IMR-90 (cell line): ENCODE results near the gene ZNF532. TPM values are rescaled to one million over a fixed set of nuclear protein-coding genes. Genes with fewer than 3 reads are reported as not detected.
A peak's percentile ranks its signal among the peaks of the same experiment; 100 is the strongest.

ENCODE experiments used
- ATAC-seq: fragments of 200-7000 bp; cut with Tn5 transposase; 2 replicates; pipeline ENCODE4 v1.9.1; 2020; ENCODE audit warnings: low read depth, mild to moderate bottlenecking, moderate library complexity
- BruUV-seq: library from RNA; stranded (reverse); fragments of 400-500 nt; replicated peaks from 2 replicates; lab custom pipeline; 2021; lab: Mats Ljungman, UMichigan
- CTCF ChIA-PET: fragments of 300-600 bp; formaldehyde crosslinking; extraction: SDS; loops from one replicate; lab custom pipeline; 2021; ENCODE audit warnings: antibody characterized with exemption; lab: Yijun Ruan, JAX
- POLR2A ChIA-PET: fragments of 300-600 bp; sonication (Branson Sonifier 250); formaldehyde crosslinking; loops from one replicate; lab custom pipeline; 2022; ENCODE audit warnings: antibody characterized with exemption; ENCODE audit not compliant: unreplicated experiment; lab: Charles Lee
- DNase-seq: peaks from one replicate; pipeline ENCODE4 v3.0.0; 2013
- H2AFZ ChIP-seq: replicated peaks from 2 replicates; pipeline ENCODE3; 2013; ENCODE audit warnings: low read length, mild to moderate bottlenecking; ENCODE audit not compliant: poor library complexity
- H2AK5ac ChIP-seq: 2 replicates; pipeline ENCODE4 v1.6.1; 2013; ENCODE audit warnings: low read depth, low read length, inconsistent platforms
- H2AK9ac ChIP-seq: replicated peaks from 2 replicates; pipeline ENCODE3; 2013; ENCODE audit warnings: mild to moderate bottlenecking, low read depth, low read length, moderate library complexity; ENCODE audit not compliant: poor library complexity
- H2BK120ac ChIP-seq: 2 replicates; pipeline ENCODE4 v1.6.1; 2013; ENCODE audit warnings: low read depth, low read length, inconsistent platforms
- H2BK15ac ChIP-seq: 3 replicates; pipeline ENCODE4 v1.6.1; 2013; ENCODE audit warnings: low read depth, low read length, inconsistent platforms
- H2BK20ac ChIP-seq: 2 replicates; pipeline ENCODE4 v1.6.1; 2013; ENCODE audit warnings: low read depth, mild to moderate bottlenecking, inconsistent platforms, low read length, moderate library complexity
- H2BK5ac ChIP-seq: 2 replicates; pipeline ENCODE4 v1.6.1; 2013; ENCODE audit warnings: mild to moderate bottlenecking, low read depth, low read length, inconsistent platforms; ENCODE audit not compliant: poor library complexity, severe bottlenecking
- H3K14ac ChIP-seq: replicated peaks from 2 replicates; pipeline ENCODE4 v1.6.1; 2013; ENCODE audit warnings: low read depth, low read length, inconsistent platforms
- H3K18ac ChIP-seq: 2 replicates; pipeline ENCODE4 v1.6.1; 2013; ENCODE audit warnings: low read depth, low read length, control low read depth
- H3K23ac ChIP-seq: 2 replicates; pipeline ENCODE4 v1.6.1; 2013; ENCODE audit warnings: low read depth, low read length, inconsistent platforms
- H3K27ac ChIP-seq: 2 replicates; pipeline ENCODE4 v1.5.1; 2013; ENCODE audit warnings: mild to moderate bottlenecking, control low read depth, low read length; ENCODE audit not compliant: insufficient read depth
- H3K27me3 ChIP-seq: 2 replicates; pipeline ENCODE4 v1.6.1; 2013; ENCODE audit warnings: low read length; ENCODE audit not compliant: control insufficient read depth, insufficient read depth
- H3K36me3 ChIP-seq: 2 replicates; pipeline ENCODE4 v1.6.1; 2013; ENCODE audit warnings: low read length, mixed read lengths; ENCODE audit not compliant: control insufficient read depth, insufficient read depth
- H3K4ac ChIP-seq: 2 replicates; pipeline ENCODE4 v1.6.1; 2013; ENCODE audit warnings: low read depth, low read length, inconsistent platforms
- H3K4me1 ChIP-seq: 2 replicates; pipeline ENCODE4 v1.6.1; 2013; ENCODE audit warnings: low read length, mixed read lengths; ENCODE audit not compliant: control insufficient read depth, insufficient read depth
- H3K4me2 ChIP-seq: 2 replicates; pipeline ENCODE4 v1.6.1; 2013; ENCODE audit warnings: low read depth, mild to moderate bottlenecking, control low read depth, low read length, moderate library complexity
- H3K4me3 ChIP-seq: 2 replicates; pipeline ENCODE4 v1.5.1; 2013; ENCODE audit warnings: low read depth, mild to moderate bottlenecking, control low read depth, low read length, moderate library complexity; ENCODE audit not compliant: insufficient read depth
- H3K56ac ChIP-seq: 2 replicates; pipeline ENCODE4 v1.6.1; 2013; ENCODE audit warnings: low read length, inconsistent platforms; ENCODE audit not compliant: insufficient read depth; ENCODE audit errors: extremely low read depth
- H3K79me1 ChIP-seq, 2 experiments: 2 replicates each; pipeline ENCODE4 v1.6.1; 2013; ENCODE audit warnings: low read length in 2 of 2, inconsistent platforms in 1 of 2, low read depth in 1 of 2
- H3K9ac ChIP-seq: 2 replicates; pipeline ENCODE4 v1.6.1; 2013; ENCODE audit warnings: low read depth, low read length, control low read depth
- H3K9me1 ChIP-seq: 2 replicates; pipeline ENCODE4 v1.6.1; 2013; ENCODE audit warnings: low read length, inconsistent platforms; ENCODE audit not compliant: insufficient read depth
- H3K9me3 ChIP-seq: 2 replicates; pipeline ENCODE4 v1.6.1; 2013; ENCODE audit warnings: low read length; ENCODE audit not compliant: control insufficient read depth, insufficient read depth
- H4K20me1 ChIP-seq: 2 replicates; pipeline ENCODE4 v1.6.1; 2013; ENCODE audit warnings: low read length, inconsistent platforms; ENCODE audit not compliant: insufficient read depth
- H4K5ac ChIP-seq: 2 replicates; pipeline ENCODE4 v1.6.1; 2013; ENCODE audit warnings: mild to moderate bottlenecking, low read depth, low read length, control low read depth
- H4K8ac ChIP-seq, 2 experiments: 2 replicates each; pipeline ENCODE4 v1.6.1; 2013; ENCODE audit warnings: low read depth in 2 of 2, low read length in 2 of 2, control low read depth in 1 of 2, inconsistent platforms in 1 of 2
- H4K91ac ChIP-seq: 2 replicates; pipeline ENCODE4 v1.6.1; 2013; ENCODE audit warnings: low read depth, low read length, inconsistent platforms; ENCODE audit not compliant: insufficient read depth
- BHLHE40 ChIP-seq: fragments of 150-350 bp; IDR thresholded peaks from 2 replicates; pipeline ENCODE4 v1.6.1; 2016; ENCODE audit warnings: mild to moderate bottlenecking, low read depth, low read length
- CEBPB ChIP-seq: IDR thresholded peaks from 2 replicates; pipeline ENCODE4 v1.6.1; 2012; ENCODE audit warnings: low read depth, low read length, improper control_type of control experiment
- CHD1 ChIP-seq: IDR thresholded peaks from 2 replicates; pipeline ENCODE4 v1.6.1; 2012; ENCODE audit warnings: low read depth, low read length, improper control_type of control experiment
- ELK1 ChIP-seq: fragments of 150-350 bp; IDR thresholded peaks from 2 replicates; pipeline ENCODE4 v1.6.1; 2016; ENCODE audit warnings: low read depth, mild to moderate bottlenecking, low read length, moderate library complexity, borderline replicate concordance
- FOS ChIP-seq: fragments of 150-350 bp; IDR thresholded peaks from 2 replicates; pipeline ENCODE4 v1.6.1; 2016; ENCODE audit warnings: low read depth, low read length
- MAFK ChIP-seq: IDR thresholded peaks from 2 replicates; pipeline ENCODE4 v1.6.1; 2012; ENCODE audit warnings: low read depth, low read length, improper control_type of control experiment
- MAZ ChIP-seq: IDR thresholded peaks from 2 replicates; pipeline ENCODE4 v1.6.1; 2012; ENCODE audit warnings: low read depth, mild to moderate bottlenecking, low read length, improper control_type of control experiment, moderate library complexity, borderline replicate concordance
- MXI1 ChIP-seq: IDR thresholded peaks from 2 replicates; pipeline ENCODE4 v1.6.1; 2012; ENCODE audit warnings: low read depth, mild to moderate bottlenecking, low read length, moderate library complexity, borderline replicate concordance
- NFE2L2 ChIP-seq: fragments of 150-350 bp; IDR thresholded peaks from 2 replicates; pipeline ENCODE4 v1.6.1; 2016; ENCODE audit warnings: low read depth, mild to moderate bottlenecking, low read length
- POLR2A ChIP-seq: IDR thresholded peaks from 2 replicates; pipeline ENCODE4 v1.6.1; 2012; ENCODE audit warnings: mild to moderate bottlenecking, low read depth, low read length
- RAD21 ChIP-seq: IDR thresholded peaks from 2 replicates; pipeline ENCODE4 v1.6.1; 2012; ENCODE audit warnings: low read length, improper control_type of control experiment
- RCOR1 ChIP-seq: IDR thresholded peaks from 2 replicates; pipeline ENCODE4 v1.6.1; 2012; ENCODE audit warnings: mild to moderate bottlenecking, low read length, improper control_type of control experiment; ENCODE audit not compliant: insufficient replicate concordance
- RFX5 ChIP-seq: IDR thresholded peaks from 2 replicates; pipeline ENCODE4 v1.8.0; 2012; ENCODE audit warnings: low read depth, mild to moderate bottlenecking, low read length, moderate library complexity
- SMC3 ChIP-seq: fragments of 150-350 bp; IDR thresholded peaks from 2 replicates; pipeline ENCODE4 v1.6.1; 2016; ENCODE audit warnings: low read depth, mild to moderate bottlenecking, antibody characterized with exemption, low read length, moderate library complexity
- USF2 ChIP-seq: fragments of 150-350 bp; IDR thresholded peaks from 2 replicates; pipeline ENCODE4 v1.6.1; 2017; ENCODE audit warnings: mild to moderate bottlenecking, antibody characterized with exemption, low read length, low read depth
- WGBS, 2 experiments: methylation state at CpG; one replicate each; pipeline versions ENCODE4 v1.1.5 to v1.1.7; 2013; ENCODE audit warnings: missing lambda C conversion rate in 2 of 2; ENCODE audit not compliant: insufficient read length in 1 of 2; ENCODE audit errors: extremely low coverage in 2 of 2; 5-methylcytosine and 5-hydroxymethylcytosine counted together
- dilution Hi-C: fragments of 300-500 bp; cut with HindIII; formaldehyde crosslinking; loops from one replicate; pipeline ENCODE4 v1.14.3; 2018; ENCODE audit warnings: low sequenced_read_pairs; ENCODE audit not compliant: unreplicated experiment
- in situ Hi-C: fragments of 300-500 bp; cut with MboI; formaldehyde crosslinking; loops from 3 replicates; pipeline ENCODE4 v1.14.3; 2019; ENCODE audit warnings: low sequenced_read_pairs, inconsistent platforms, mixed read lengths
- intact Hi-C: fragments of 100-400 bp; cut with micrococcal nuclease; formaldehyde crosslinking; loops from 2 replicates; pipeline ENCODE4 v1.10.0; 2022
- polyA plus RNA-seq, 3 experiments: library from polyadenylated mRNA; depleted of rRNA; stranded (reverse); fragments of >200 nt; gene quantifications; 2 replicates each; pipeline ENCODE4 v1.2.3, GENCODE V29; 2012; ENCODE audit warnings: low replicate concordance in 1 of 3
- total RNA-seq: library from RNA; depleted of rRNA; stranded (reverse); fragments of >200 nt; gene quantifications from 2 replicates; pipeline ENCODE4 v1.2.3, GENCODE V29; 2012
- TF ChIP-seq, protein P1 (sequence below): conservative IDR thresholded peaks from 2 replicates; pipeline ENCODE4 v1.5.1; 2012; ENCODE audit warnings: mild to moderate bottlenecking, low read depth, low read length, improper control_type of control experiment

ZNF532 gene
- total and polyA plus RNA-seq, 2 of the 4 experiments (the other 2 are of a cell fraction): 29.9 to 45.8 TPM

GRCh38 chr18:59029663-59030429 lies 165.2 kb downstream of the ZNF532 start:
- Histone ChIP-seq H3K4me1 (peaks cover 5% of the 10 kb centered on the region), H2AFZ (peak overlapping the region; percentile 60), H3K4ac (no peak overlapping the region), H3K9me1 (no peaks in the 10 kb centered on the region; the same call in 1 of the 2 replicates), H3K36me3 (no peaks in the 10 kb centered on the region), H3K9ac (no peak overlapping the region), H2BK5ac (no peak overlapping the region), H3K18ac (no peak overlapping the region), H3K14ac (no peak overlapping the region), H3K27ac (no peak overlapping the region), H4K20me1 (no peaks in the 10 kb centered on the region), H3K9me3 (no peaks in the 10 kb centered on the region), H2AK5ac (no peak overlapping the region), H4K5ac (no peak overlapping the region), H3K4me2 (no peak overlapping the region), H3K23ac (no peak overlapping the region), H3K27me3 (no peaks in the 10 kb centered on the region), H2AK9ac (no peak overlapping the region), H3K4me3 (no peak overlapping the region), H2BK15ac (no peak overlapping the region), H2BK20ac (no peak overlapping the region), H3K79me1 (no peaks in the 10 kb centered on the region), H4K91ac (no peak overlapping the region), H3K56ac (no peak overlapping the region), H2BK120ac (no peak overlapping the region), H4K8ac (no peak overlapping the region)
- in situ Hi-C loops (no loop called here), intact Hi-C loops (no loop called here), dilution Hi-C loops (no loop called here)
- CTCF ChIA-PET: no interaction called here
- ATAC-seq (no peak), DNase-seq (no peak)
- BruUV-seq: no TSS peak
- no peak for TF ChIP-seq MAFK
- TF ChIP-seq CHD1: no peak
- no peak for TF ChIP-seq USF2
- TF ChIP-seq MXI1: no peak
- TF ChIP-seq, protein P1, sequence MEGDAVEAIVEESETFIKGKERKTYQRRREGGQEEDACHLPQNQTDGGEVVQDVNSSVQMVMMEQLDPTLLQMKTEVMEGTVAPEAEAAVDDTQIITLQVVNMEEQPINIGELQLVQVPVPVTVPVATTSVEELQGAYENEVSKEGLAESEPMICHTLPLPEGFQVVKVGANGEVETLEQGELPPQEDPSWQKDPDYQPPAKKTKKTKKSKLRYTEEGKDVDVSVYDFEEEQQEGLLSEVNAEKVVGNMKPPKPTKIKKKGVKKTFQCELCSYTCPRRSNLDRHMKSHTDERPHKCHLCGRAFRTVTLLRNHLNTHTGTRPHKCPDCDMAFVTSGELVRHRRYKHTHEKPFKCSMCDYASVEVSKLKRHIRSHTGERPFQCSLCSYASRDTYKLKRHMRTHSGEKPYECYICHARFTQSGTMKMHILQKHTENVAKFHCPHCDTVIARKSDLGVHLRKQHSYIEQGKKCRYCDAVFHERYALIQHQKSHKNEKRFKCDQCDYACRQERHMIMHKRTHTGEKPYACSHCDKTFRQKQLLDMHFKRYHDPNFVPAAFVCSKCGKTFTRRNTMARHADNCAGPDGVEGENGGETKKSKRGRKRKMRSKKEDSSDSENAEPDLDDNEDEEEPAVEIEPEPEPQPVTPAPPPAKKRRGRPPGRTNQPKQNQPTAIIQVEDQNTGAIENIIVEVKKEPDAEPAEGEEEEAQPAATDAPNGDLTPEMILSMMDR: no peak
- no peak for TF ChIP-seq BHLHE40
- TF ChIP-seq POLR2A: no peak
- TF ChIP-seq CEBPB: no peak
- no peak for TF ChIP-seq FOS
- no peak for TF ChIP-seq RFX5
- no peak for TF ChIP-seq SMC3
- TF ChIP-seq RAD21: no peak
- no peak for TF ChIP-seq ELK1
- TF ChIP-seq NFE2L2: no peak
- TF ChIP-seq MAZ: no peak
- no peak for TF ChIP-seq RCOR1
- 87% methylated on average over 8 of the region's 23 CpGs; no CpG with 5 or more reads in 1 of the 2 experiments for WGBS, 2 experiments
- POLR2A ChIA-PET: no interaction called here
